HepG2 (cell line): ENCODE data around the gene HMCN1. TPM values are rescaled to one million over a fixed set of nuclear protein-coding genes. Genes with fewer than 3 reads are reported as not detected.

Experiments used
- ATAC-seq: fragments of 200-7000 bp; cut with Tn5 transposase; 3 replicates; pipeline ENCODE4 v1.9.1; 2020; ENCODE audit warnings: mild to moderate bottlenecking, moderate library complexity
- BruUV-seq: library from RNA; stranded (reverse); fragments of 400-500 nt; replicated peaks from 2 replicates; lab custom pipeline; 2021; lab: Mats Ljungman, UMichigan
- CTCF ChIA-PET: fragments of 300-600 bp; formaldehyde crosslinking; extraction: SDS; loops from one replicate; lab custom pipeline; 2021; ENCODE audit warnings: low total read pairs, inconsistent platforms, low intra/inter-chr PET ratio; lab: Yijun Ruan, JAX
- POLR2A ChIA-PET: fragments of 350-600 bp; sonication (Branson Sonifier 250); formaldehyde crosslinking; loops from one replicate; lab custom pipeline; 2020; ENCODE audit warnings: antibody characterized with exemption, inconsistent platforms; lab: Yijun Ruan, JAX
- DNase-seq: peaks from one replicate; pipeline ENCODE4 v3.0.0-alpha.2; 2015; ENCODE audit warnings: low spot score
- FAIRE-seq: peaks from 3 replicates; lab custom pipeline; 2011; peaks lifted over from hg19 to GRCh38; lab: Jason Lieb, UNC
- H2AFZ ChIP-seq: one replicate; pipeline ENCODE4 v1.6.1; 2011; ENCODE audit warnings: low read length, inconsistent platforms
- H3K27ac ChIP-seq: fragments of 300-600 bp; 3 replicates; pipeline ENCODE4 v1.8.0; 2011; ENCODE audit warnings: mixed run types, mild to moderate bottlenecking, mixed read lengths, low read length, inconsistent platforms; ENCODE audit not compliant: insufficient read depth; ENCODE audit errors: extremely low read length
- H3K27me3 ChIP-seq, 2 experiments: fragments of 200-600 bp in 1 of 2; 2 replicates in 1 of 2; 3 replicates in 1 of 2; pipeline versions ENCODE4 v1.6.0 to v1.8.0; 2011; ENCODE audit warnings: low read length in 2 of 2, mild to moderate bottlenecking in 2 of 2, moderate library complexity in 2 of 2, inconsistent platforms in 1 of 2; ENCODE audit not compliant: insufficient read depth in 2 of 2, control insufficient read depth in 1 of 2
- H3K36me3 ChIP-seq, 2 experiments: fragments of 200-600 bp in 1 of 2; replicated peaks in 1 of 2; 2 replicates in 1 of 2; 3 replicates in 1 of 2; pipeline versions ENCODE4 v1.5.1 to v1.8.0; 2011; ENCODE audit warnings: low read length in 2 of 2, inconsistent platforms in 1 of 2; ENCODE audit not compliant: insufficient read depth in 2 of 2, control insufficient read depth in 1 of 2
- H3K4me1 ChIP-seq: 2 replicates; pipeline ENCODE4 v1.5.1; 2012; ENCODE audit warnings: low read length, inconsistent platforms; ENCODE audit not compliant: insufficient read depth
- H3K4me2 ChIP-seq: 2 replicates; pipeline ENCODE4 v1.6.0; 2011; ENCODE audit warnings: low read depth, low read length, inconsistent platforms
- H3K4me3 ChIP-seq, 3 experiments: fragments of 200-600 bp in 1 of 3; sonication (generic), shearing (Covaris generic) in 1 of 3; replicated peaks in 1 of 3; 2 replicates each; pipeline ENCODE4 v1.5.1; 2011 to 2016; ENCODE audit warnings: low read length in 3 of 3, inconsistent platforms in 2 of 3, low read depth in 2 of 3, mild to moderate bottlenecking in 2 of 3, control low read depth in 1 of 3, mixed read lengths in 1 of 3; ENCODE audit not compliant: insufficient read depth in 1 of 3
- H3K79me2 ChIP-seq: one replicate; pipeline ENCODE4 v1.6.1; 2011; ENCODE audit warnings: low read length, inconsistent platforms; ENCODE audit not compliant: insufficient read depth
- H3K9ac ChIP-seq: 2 replicates; pipeline ENCODE4 v1.6.0; 2011; ENCODE audit warnings: mild to moderate bottlenecking, low read depth, low read length, inconsistent platforms; ENCODE audit not compliant: insufficient read depth
- H3K9me3 ChIP-seq: 2 replicates; pipeline ENCODE4 v1.5.1; 2012; ENCODE audit warnings: mild to moderate bottlenecking, low read length
- H4K20me1 ChIP-seq: 2 replicates; pipeline ENCODE4 v1.6.0; 2011; ENCODE audit warnings: inconsistent platforms, mild to moderate bottlenecking, low read length, moderate library complexity; ENCODE audit not compliant: insufficient read depth
- GFI1 ChIP-seq: sonication (generic); formaldehyde crosslinking; IDR thresholded peaks from 2 replicates; pipeline ENCODE4 v1.5.0; 2020; ENCODE audit warnings: missing genetic modification reagents, mild to moderate bottlenecking, borderline replicate concordance
- STAG1 ChIP-seq: sonication (generic); formaldehyde crosslinking; IDR thresholded peaks from 2 replicates; pipeline ENCODE4 v1.4.0; 2020; ENCODE audit warnings: missing genetic modification reagents
- YEATS2 ChIP-seq: sonication (generic); formaldehyde crosslinking; IDR thresholded peaks from 2 replicates; pipeline ENCODE4 v1.4.0; 2020; ENCODE audit warnings: missing genetic modification reagents, borderline replicate concordance
- ZBTB37 ChIP-seq: sonication (generic); formaldehyde crosslinking; IDR thresholded peaks from 2 replicates; pipeline ENCODE4 v1.4.0; 2020; ENCODE audit warnings: mild to moderate bottlenecking, missing genetic modification reagents
- ZNF33B ChIP-seq: sonication (generic); formaldehyde crosslinking; IDR thresholded peaks from 2 replicates; pipeline ENCODE4 v1.5.1; 2020; ENCODE audit warnings: mild to moderate bottlenecking, missing genetic modification reagents
- WGBS: methylation state at CpG from one replicate; pipeline ENCODE4 v1.1.6; 2017; ENCODE audit warnings: low lambda C conversion rate; 5-methylcytosine and 5-hydroxymethylcytosine counted together
- in situ Hi-C: cut with HindIII; loops from 2 replicates; pipeline ENCODE4 v1.10.0; 2017; ENCODE audit warnings: low pct_unique_long_range_greater_than_20kb; ENCODE audit not compliant: extremely low pct_ligation_motif_present
- intact Hi-C: fragments of 100-400 bp; cut with micrococcal nuclease; formaldehyde crosslinking; loops from one replicate; pipeline ENCODE4 v1.10.0; 2022; ENCODE audit not compliant: unreplicated experiment
- polyA plus RNA-seq, 8 experiments: library from polyadenylated mRNA; depleted of rRNA in 3 of 8; stranded (reverse) in 7 of 8; unstranded in 1 of 8; fragments of >200 nt; fragmentation: Illumina TruSeq in 4 of 8; extraction: Trizol in 4 of 8; gene quantifications; 2 replicates each; pipeline versions ENCODE4 v1.2.1 to v1.2.3, GENCODE V29; 2011 to 2016; ENCODE audit warnings: low read depth in 4 of 8, missing spikeins in 1 of 8, mixed read lengths in 1 of 8; ENCODE audit not compliant: insufficient read depth in 1 of 8
- total RNA-seq, 5 experiments: library from RNA; depleted of rRNA; stranded (reverse); fragments of >200 nt; fragmentation: Illumina TruSeq; extraction: Trizol; gene quantifications; 2 replicates each; pipeline ENCODE4 v1.2.3, GENCODE V29; 2016; ENCODE audit warnings: low read depth in 1 of 5
- TF ChIP-seq, protein P1 (sequence below): sonication (generic); formaldehyde crosslinking; IDR thresholded peaks from 2 replicates; pipeline ENCODE4 v1.4.0; 2020; ENCODE audit warnings: missing genetic modification reagents

Gene HMCN1
- total and polyA plus RNA-seq, 2 of the 13 experiments (the other 11 are each of a cell fraction or from before 2014, with no cell fraction given): 0.03 TPM; not detected in 1

GRCh38 chr1:185974367-185975170 is 240.4 kb downstream of the HMCN1 start:
- 1% methylated on average over 3 of the region's 3 CpGs for WGBS
- H3K9ac ChIP-seq: no peak overlapping the region
- no peak overlapping the region for H3K4me2 ChIP-seq
- no peaks in the 10 kb centered on the region for H3K27me3 ChIP-seq
- H3K27ac ChIP-seq: no peak overlapping the region
- CTCF ChIA-PET: no interaction called here
- POLR2A ChIA-PET: no interaction called here
- H3K79me2 ChIP-seq: no peaks in the 10 kb centered on the region
- no peak overlapping the region for H2AFZ ChIP-seq
- in situ Hi-C loops: no loop called here
- FAIRE-seq: no peak
- BruUV-seq: no TSS peak
- DNase-seq: no peak
- no peak for TF ChIP-seq YEATS2 (CRISPR knock-in tag)
- TF ChIP-seq GFI1 (CRISPR knock-in tag): no peak
- no peak for TF ChIP-seq ZBTB37 (CRISPR knock-in tag)
- TF ChIP-seq, protein P1, sequence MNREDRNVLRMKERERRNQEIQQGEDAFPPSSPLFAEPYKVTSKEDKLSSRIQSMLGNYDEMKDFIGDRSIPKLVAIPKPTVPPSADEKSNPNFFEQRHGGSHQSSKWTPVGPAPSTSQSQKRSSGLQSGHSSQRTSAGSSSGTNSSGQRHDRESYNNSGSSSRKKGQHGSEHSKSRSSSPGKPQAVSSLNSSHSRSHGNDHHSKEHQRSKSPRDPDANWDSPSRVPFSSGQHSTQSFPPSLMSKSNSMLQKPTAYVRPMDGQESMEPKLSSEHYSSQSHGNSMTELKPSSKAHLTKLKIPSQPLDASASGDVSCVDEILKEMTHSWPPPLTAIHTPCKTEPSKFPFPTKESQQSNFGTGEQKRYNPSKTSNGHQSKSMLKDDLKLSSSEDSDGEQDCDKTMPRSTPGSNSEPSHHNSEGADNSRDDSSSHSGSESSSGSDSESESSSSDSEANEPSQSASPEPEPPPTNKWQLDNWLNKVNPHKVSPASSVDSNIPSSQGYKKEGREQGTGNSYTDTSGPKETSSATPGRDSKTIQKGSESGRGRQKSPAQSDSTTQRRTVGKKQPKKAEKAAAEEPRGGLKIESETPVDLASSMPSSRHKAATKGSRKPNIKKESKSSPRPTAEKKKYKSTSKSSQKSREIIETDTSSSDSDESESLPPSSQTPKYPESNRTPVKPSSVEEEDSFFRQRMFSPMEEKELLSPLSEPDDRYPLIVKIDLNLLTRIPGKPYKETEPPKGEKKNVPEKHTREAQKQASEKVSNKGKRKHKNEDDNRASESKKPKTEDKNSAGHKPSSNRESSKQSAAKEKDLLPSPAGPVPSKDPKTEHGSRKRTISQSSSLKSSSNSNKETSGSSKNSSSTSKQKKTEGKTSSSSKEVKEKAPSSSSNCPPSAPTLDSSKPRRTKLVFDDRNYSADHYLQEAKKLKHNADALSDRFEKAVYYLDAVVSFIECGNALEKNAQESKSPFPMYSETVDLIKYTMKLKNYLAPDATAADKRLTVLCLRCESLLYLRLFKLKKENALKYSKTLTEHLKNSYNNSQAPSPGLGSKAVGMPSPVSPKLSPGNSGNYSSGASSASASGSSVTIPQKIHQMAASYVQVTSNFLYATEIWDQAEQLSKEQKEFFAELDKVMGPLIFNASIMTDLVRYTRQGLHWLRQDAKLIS (CRISPR knock-in tag): no peak
- no peak for TF ChIP-seq STAG1 (CRISPR knock-in tag)
- TF ChIP-seq ZNF33B: no peak
- TF ChIP-seq, all 625 proteins: peak for 0
- H3K4me1 ChIP-seq: no peaks in the 10 kb centered on the region
- no peaks in the 10 kb centered on the region for H3K9me3 ChIP-seq
- H3K4me3 ChIP-seq: no peak overlapping the region
- intact Hi-C loops: no loop called here
- H4K20me1 ChIP-seq: no peaks in the 10 kb centered on the region
- no peak for ATAC-seq
- no peaks in the 10 kb centered on the region for H3K36me3 ChIP-seq
